ENCODE results near the gene ECHDC1. TPM values are rescaled to one million over a fixed set of nuclear protein-coding genes. Genes with fewer than 3 reads are reported as not detected.
A peak's percentile ranks its signal among the peaks of the same experiment; 100 is the strongest.

The ECHDC1 gene
- total RNA-seq, 1 donor = 77.3 TPM

DNA sequence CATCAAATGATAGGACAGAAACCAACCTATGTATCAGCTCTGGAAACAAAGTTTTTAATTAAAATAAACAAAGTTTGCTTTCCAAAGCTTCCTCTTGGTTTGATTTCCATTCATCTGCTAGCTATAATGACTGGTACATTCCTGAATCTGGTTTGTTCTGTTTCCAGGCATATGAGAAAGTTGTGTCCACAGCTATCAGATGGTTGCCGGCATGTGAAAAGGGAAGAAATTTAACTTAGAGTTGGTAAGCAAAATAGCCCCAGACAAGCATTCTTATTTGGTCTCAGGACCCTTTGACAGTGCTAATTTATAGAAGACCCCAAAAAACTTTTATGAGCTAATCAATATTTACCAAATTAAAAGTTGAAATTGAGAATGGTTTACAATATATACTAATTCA lies 80.5 kb downstream of the ECHDC1 start:
- TF ChIP-seq, protein P1, sequence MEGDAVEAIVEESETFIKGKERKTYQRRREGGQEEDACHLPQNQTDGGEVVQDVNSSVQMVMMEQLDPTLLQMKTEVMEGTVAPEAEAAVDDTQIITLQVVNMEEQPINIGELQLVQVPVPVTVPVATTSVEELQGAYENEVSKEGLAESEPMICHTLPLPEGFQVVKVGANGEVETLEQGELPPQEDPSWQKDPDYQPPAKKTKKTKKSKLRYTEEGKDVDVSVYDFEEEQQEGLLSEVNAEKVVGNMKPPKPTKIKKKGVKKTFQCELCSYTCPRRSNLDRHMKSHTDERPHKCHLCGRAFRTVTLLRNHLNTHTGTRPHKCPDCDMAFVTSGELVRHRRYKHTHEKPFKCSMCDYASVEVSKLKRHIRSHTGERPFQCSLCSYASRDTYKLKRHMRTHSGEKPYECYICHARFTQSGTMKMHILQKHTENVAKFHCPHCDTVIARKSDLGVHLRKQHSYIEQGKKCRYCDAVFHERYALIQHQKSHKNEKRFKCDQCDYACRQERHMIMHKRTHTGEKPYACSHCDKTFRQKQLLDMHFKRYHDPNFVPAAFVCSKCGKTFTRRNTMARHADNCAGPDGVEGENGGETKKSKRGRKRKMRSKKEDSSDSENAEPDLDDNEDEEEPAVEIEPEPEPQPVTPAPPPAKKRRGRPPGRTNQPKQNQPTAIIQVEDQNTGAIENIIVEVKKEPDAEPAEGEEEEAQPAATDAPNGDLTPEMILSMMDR (IDR thresholded peaks at IDR 0.05; ENCODE audit: insufficient read depth, low read depth, low read length) = no peak
- DNase-seq (ENCODE audit: low read depth) = no peak
- no peak overlapping the region for H3K4me3 ChIP-seq (ENCODE audit: low read depth, low read length)

DNA sequence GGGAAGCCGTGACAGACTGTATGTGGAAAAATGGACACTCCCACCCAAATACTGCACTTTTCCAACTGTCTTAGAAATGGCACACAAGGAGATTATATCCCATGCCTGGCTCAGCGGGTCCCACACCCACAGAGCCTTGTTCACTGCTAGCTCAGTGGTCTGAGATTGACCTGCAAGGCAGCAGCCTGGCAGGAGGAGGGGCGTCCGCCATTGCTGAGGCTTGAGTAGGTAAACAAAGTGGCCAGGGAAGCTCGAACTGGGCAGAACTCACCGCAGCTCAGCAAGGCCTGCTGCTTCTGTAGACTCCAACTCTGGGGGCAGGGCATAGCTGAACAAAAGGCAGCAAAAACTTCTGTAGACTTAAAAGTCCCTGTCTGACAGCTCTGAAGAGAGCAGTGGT lies 88.1 kb downstream of the ECHDC1 start:
- TF ChIP-seq, protein P1 (IDR thresholded peaks at IDR 0.05; ENCODE audit: insufficient read depth, low read depth, low read length) = no peak
- no peak for DNase-seq (ENCODE audit: low read depth)
- H3K4me3 ChIP-seq (ENCODE audit: low read depth, low read length) = no peak overlapping the region

DNA sequence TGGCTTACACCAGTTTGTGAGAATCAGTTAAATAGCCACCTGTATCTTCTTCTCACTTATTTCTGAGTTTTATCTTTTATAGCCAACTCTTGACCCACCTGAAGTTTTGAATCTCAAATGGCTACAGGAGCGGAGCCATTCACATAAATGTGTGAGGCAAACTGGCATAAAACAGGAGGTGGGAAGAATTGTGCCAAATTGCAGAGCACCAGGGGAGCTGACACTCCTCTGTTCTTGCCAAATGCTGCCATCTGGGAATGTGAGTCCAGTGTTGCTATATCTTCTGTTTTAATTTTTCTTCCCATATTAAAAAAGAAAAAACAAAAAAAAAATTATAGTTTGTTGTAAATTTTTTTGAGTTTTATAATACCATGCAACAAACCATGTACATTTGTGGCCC lies 93.8 kb downstream of the ECHDC1 start:
- no peak for DNase-seq (ENCODE audit: low read depth)
- no peak overlapping the region for H3K4me3 ChIP-seq (ENCODE audit: low read depth, low read length)
- TF ChIP-seq, protein P1 (IDR thresholded peaks at IDR 0.05; ENCODE audit: insufficient read depth, low read depth, low read length) = no peak

DNA sequence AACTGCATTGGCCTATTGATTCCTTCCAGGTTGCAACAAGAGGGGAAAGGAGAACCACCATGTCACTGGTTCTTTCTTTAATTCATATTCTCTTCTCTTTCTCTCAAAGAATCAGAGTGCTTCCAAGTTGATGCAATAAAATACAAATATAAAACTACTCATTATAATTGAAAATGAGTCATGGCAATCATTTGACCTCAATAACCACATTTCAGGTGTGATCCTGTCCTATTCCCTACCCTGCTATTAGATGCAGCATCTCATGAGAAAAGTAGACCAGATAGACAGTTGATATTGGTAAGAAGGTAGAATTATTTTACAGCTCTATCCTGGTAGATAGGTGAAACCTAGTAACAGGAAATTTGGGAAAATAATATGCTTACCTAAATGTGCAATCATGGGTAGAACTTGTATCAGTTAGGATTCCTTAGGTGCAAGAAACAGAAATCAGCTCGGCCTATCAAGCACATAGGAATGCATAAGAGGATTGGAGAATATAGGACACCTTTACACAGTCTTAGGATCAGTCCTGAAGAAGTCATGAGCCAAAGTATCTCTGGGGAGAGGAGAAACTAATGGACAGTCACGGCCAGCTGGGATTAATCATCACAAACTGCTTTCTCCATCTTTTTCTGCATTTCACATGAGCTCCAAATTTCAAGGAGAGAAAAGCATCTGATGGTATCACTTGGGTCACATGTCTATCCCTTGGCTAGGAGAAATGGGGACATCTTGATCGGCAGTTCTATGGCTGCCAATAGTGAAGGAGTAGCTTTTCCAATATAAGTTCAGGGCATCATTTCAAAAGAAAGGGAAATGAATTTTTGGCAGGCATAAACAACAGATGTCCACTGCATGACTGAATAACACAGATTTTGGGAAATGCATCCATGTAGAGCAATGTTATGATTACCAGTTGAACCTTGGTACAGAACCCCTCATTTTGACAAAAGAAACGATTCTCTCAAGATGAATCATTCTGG lies 96.0 kb downstream of the ECHDC1 start:
- DNase-seq (ENCODE audit: low read depth) = no peak
- TF ChIP-seq, protein P1 (IDR thresholded peaks at IDR 0.05; ENCODE audit: insufficient read depth, low read depth, low read length) = no peak
- H3K4me3 ChIP-seq (ENCODE audit: low read depth, low read length) = no peak overlapping the region

DNA sequence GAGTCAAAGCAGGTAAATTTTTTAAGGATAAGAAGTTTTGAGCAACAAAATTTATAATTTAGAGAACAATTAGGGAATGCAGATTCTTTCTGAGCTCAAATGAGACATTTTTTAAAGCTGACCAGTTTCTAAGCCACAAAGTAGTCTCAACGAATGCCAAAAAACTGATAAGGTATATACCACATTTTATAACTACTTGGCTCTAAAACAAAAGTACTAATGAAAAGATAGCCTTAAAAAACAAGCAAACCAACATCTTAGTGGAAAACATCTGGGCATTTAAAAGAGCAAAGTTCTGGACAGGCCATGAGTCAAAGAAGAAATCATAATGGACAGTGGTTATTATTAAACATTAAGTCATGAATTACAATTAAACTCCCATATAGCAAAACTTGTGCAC lies 99.9 kb downstream of the ECHDC1 start:
- TF ChIP-seq, protein P1 (IDR thresholded peaks at IDR 0.05; ENCODE audit: insufficient read depth, low read depth, low read length) = no peak
- peak; percentile 10 for DNase-seq (ENCODE audit: low read depth)
- no peak overlapping the region for H3K4me3 ChIP-seq (ENCODE audit: low read depth, low read length)

Small RNA genes lying within 50 kb of the gene (small RNA-seq; reads per million reads assigned to genes)
- gene RNA5SP217 = not detected

Other genes starting within 250 kb of the ECHDC1 start
- 0.32 and 4.7 TPM in 2 replicates for gene RSPO3, start 224.9 kb downstream of the ECHDC1 start, total RNA-seq
- gene RNF146, start 76.7 kb downstream of the ECHDC1 start, total RNA-seq = 45.7 and 58.7 TPM in 2 replicates
- gene KIAA0408, start 115.8 kb upstream of the ECHDC1 start, total RNA-seq = 0.64 and 1.3 TPM in 2 replicates
- gene C6orf58, start 233.6 kb upstream of the ECHDC1 start, total RNA-seq = not detected in 2 replicates

Data from fibroblast of villous mesenchyme (primary cell).